ENCODE data around the gene EFCAB8.

EFCAB8 gene

DNA sequence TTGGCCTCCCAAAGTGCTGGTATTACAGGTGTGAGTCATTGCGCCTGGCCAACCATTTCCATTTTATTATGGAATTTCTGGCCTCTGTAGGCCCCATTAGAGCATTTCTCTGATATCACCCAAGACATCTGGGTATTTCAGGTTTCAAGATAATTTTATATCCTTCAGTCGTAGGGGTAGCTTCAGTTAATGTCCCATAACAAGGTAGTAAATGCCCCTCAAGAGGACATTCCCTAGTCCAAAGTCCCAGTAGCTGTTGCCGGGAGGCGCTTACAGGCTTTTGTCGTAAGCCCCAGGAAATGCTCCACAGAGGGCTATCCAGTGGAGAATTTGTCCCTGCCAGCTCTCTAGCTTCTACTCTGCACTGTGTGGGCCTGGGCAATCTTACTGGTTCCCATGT, 24.4 kb downstream of the EFCAB8 start:
- no peaks in the 10 kb centered on the region for H3K27me3 ChIP-seq (ENCODE audit: control insufficient read depth, insufficient read depth, low read length, poor library complexity, severe bottlenecking)
- no peak overlapping the region for H3K27ac ChIP-seq (ENCODE audit: insufficient read depth, low read depth, low read length, poor library complexity, severe bottlenecking)
- no peaks in the 10 kb centered on the region for H3K36me3 ChIP-seq (ENCODE audit: control insufficient read depth, insufficient read depth, low read length)
- H3K4me1 ChIP-seq (ENCODE audit: control insufficient read depth, insufficient read depth, low read length) = no peaks in the 10 kb centered on the region
- WGBS, 2 experiments = 87 to 91% methylated on average over 5 of the region's 5 CpGs
- no peak overlapping the region for H3K4me3 ChIP-seq (ENCODE audit: insufficient read depth, low read depth, low read length)
- no peaks in the 10 kb centered on the region for H3K9me3 ChIP-seq (ENCODE audit: control insufficient read depth, low read length)

GRCh38 chr20:32885185-32885584, 26.5 kb downstream of the EFCAB8 start:
- 92 to 93% methylated on average over 20 of the region's 20 CpGs for WGBS, 2 experiments
- Histone ChIP-seq H3K4me1 (ENCODE audit: control insufficient read depth, insufficient read depth, low read length) (no peaks in the 10 kb centered on the region), H3K27ac (ENCODE audit: insufficient read depth, low read depth, low read length, poor library complexity, severe bottlenecking) (no peak overlapping the region), H3K4me3 (ENCODE audit: insufficient read depth, low read depth, low read length) (no peak overlapping the region), H3K27me3 (ENCODE audit: control insufficient read depth, insufficient read depth, low read length, poor library complexity, severe bottlenecking) (no peaks in the 10 kb centered on the region), H3K9me3 (ENCODE audit: control insufficient read depth, low read length) (no peaks in the 10 kb centered on the region), H3K36me3 (ENCODE audit: control insufficient read depth, insufficient read depth, low read length) (no peaks in the 10 kb centered on the region)

- Histone ChIP-seq H3K9me3 (ENCODE audit: control insufficient read depth, low read length) (no peaks in the 10 kb centered on the region), H3K27me3 (ENCODE audit: control insufficient read depth, insufficient read depth, low read length, poor library complexity, severe bottlenecking) (no peaks in the 10 kb centered on the region), H3K4me3 (ENCODE audit: insufficient read depth, low read depth, low read length) (no peak overlapping the region), H3K27ac (ENCODE audit: insufficient read depth, low read depth, low read length, poor library complexity, severe bottlenecking) (no peak overlapping the region), H3K36me3 (ENCODE audit: control insufficient read depth, insufficient read depth, low read length) (no peaks in the 10 kb centered on the region), H3K4me1 (ENCODE audit: control insufficient read depth, insufficient read depth, low read length) (no peaks in the 10 kb centered on the region)
- WGBS, 2 experiments = 97% methylated on average over 4 of the region's 4 CpGs
Measured at GRCh38 chr20:32885952-32886351, 27.2 kb downstream of the EFCAB8 start.

DNA sequence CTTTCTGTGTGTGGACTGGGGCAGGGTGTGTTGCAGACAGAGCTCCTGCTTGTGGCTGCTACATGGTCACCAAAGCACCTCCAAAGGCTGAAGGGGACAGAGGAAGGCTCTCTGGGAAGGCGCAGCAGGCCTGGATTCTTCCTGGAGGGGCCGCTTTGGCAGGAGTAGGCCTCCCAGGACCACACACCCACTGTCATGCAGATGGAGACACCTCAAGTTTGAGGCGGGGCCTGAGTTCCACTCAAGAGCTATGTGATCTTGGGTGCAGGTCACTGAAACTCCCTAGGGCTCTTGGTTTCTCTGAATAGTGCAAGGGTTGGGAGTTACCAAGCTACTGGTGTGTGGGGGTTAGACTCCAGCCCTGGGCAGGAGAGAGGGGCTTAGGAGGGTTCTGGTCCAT, 27.9 kb downstream of the EFCAB8 start:
- 82 to 86% methylated on average over 3 of the region's 3 CpGs for WGBS, 2 experiments
- no peaks in the 10 kb centered on the region for H3K27me3 ChIP-seq (ENCODE audit: control insufficient read depth, insufficient read depth, low read length, poor library complexity, severe bottlenecking)
- no peaks in the 10 kb centered on the region for H3K9me3 ChIP-seq (ENCODE audit: control insufficient read depth, low read length)
- H3K27ac ChIP-seq (ENCODE audit: insufficient read depth, low read depth, low read length, poor library complexity, severe bottlenecking) = no peak overlapping the region
- no peak overlapping the region for H3K4me3 ChIP-seq (ENCODE audit: insufficient read depth, low read depth, low read length)
- no peaks in the 10 kb centered on the region for H3K4me1 ChIP-seq (ENCODE audit: control insufficient read depth, insufficient read depth, low read length)
- H3K36me3 ChIP-seq (ENCODE audit: control insufficient read depth, insufficient read depth, low read length) = no peaks in the 10 kb centered on the region

GRCh38 chr20:32887492-32887891, 28.8 kb downstream of the EFCAB8 start:
- Histone ChIP-seq H3K36me3 (ENCODE audit: control insufficient read depth, insufficient read depth, low read length) (no peaks in the 10 kb centered on the region), H3K4me3 (ENCODE audit: insufficient read depth, low read depth, low read length) (no peak overlapping the region), H3K27ac (ENCODE audit: insufficient read depth, low read depth, low read length, poor library complexity, severe bottlenecking) (no peak overlapping the region), H3K27me3 (ENCODE audit: control insufficient read depth, insufficient read depth, low read length, poor library complexity, severe bottlenecking) (no peaks in the 10 kb centered on the region), H3K4me1 (ENCODE audit: control insufficient read depth, insufficient read depth, low read length) (no peaks in the 10 kb centered on the region), H3K9me3 (ENCODE audit: control insufficient read depth, low read length) (no peaks in the 10 kb centered on the region)
- WGBS, 2 experiments = 92 to 93% methylated on average over 11 of the region's 11 CpGs

DNA sequence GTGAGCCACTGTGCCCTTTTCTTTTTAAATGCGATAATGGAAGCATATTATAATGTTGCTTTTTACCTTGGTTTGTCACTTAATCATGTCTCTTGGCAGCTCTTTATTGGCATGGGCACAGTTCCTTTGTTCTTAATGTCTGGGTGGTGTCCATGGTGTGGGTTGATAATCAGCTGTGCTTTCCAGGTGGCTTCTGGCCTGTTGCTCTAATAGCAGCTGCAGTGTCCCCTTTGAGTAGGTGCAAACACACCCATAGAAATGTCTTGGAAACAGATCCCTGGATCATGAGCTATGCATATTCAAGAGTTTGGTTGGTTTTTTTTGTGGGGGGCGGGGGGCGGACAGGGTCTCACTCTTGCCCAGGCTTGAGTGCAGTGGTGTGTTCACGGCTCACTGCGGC, 29.9 kb downstream of the EFCAB8 start:
- no peak overlapping the region for H3K4me3 ChIP-seq (ENCODE audit: insufficient read depth, low read depth, low read length)
- no peaks in the 10 kb centered on the region for H3K9me3 ChIP-seq (ENCODE audit: control insufficient read depth, low read length)
- H3K27ac ChIP-seq (ENCODE audit: insufficient read depth, low read depth, low read length, poor library complexity, severe bottlenecking) = no peak overlapping the region
- WGBS, 2 experiments = 93 to 94% methylated on average over 5 of the region's 5 CpGs
- peaks cover 2% of the 10 kb centered on the region for H3K4me1 ChIP-seq (ENCODE audit: control insufficient read depth, insufficient read depth, low read length)
- H3K27me3 ChIP-seq (ENCODE audit: control insufficient read depth, insufficient read depth, low read length, poor library complexity, severe bottlenecking) = no peaks in the 10 kb centered on the region
- no peaks in the 10 kb centered on the region for H3K36me3 ChIP-seq (ENCODE audit: control insufficient read depth, insufficient read depth, low read length)

DNA sequence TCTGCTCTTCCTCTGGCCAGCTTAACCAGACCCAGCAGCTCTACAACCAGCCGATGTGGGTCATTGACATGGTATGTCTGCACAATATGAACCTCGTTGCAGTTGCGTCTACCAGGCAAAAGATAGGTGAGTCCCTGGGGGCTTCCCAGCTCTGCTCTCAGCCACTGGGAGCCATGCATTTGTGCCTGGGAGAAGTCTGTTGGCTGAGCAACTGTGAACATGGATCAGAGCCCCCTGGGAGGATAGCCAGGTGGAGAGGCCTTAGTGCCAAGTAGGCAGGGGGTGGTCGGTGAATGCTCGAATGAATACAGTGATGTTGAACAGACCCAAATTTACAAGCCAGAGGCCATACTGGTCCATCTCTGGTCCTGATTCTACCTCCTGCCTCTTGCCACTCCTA, 30.6 kb downstream of the EFCAB8 start:
- Histone ChIP-seq H3K27ac (ENCODE audit: insufficient read depth, low read depth, low read length, poor library complexity, severe bottlenecking) (no peak overlapping the region), H3K36me3 (ENCODE audit: control insufficient read depth, insufficient read depth, low read length) (no peaks in the 10 kb centered on the region), H3K27me3 (ENCODE audit: control insufficient read depth, insufficient read depth, low read length, poor library complexity, severe bottlenecking) (no peaks in the 10 kb centered on the region), H3K9me3 (ENCODE audit: control insufficient read depth, low read length) (no peaks in the 10 kb centered on the region), H3K4me1 (ENCODE audit: control insufficient read depth, insufficient read depth, low read length) (peaks cover 5% of the 10 kb centered on the region), H3K4me3 (ENCODE audit: insufficient read depth, low read depth, low read length) (no peak overlapping the region)
- 92 to 94% methylated on average over 5 of the region's 5 CpGs for WGBS, 2 experiments

DNA sequence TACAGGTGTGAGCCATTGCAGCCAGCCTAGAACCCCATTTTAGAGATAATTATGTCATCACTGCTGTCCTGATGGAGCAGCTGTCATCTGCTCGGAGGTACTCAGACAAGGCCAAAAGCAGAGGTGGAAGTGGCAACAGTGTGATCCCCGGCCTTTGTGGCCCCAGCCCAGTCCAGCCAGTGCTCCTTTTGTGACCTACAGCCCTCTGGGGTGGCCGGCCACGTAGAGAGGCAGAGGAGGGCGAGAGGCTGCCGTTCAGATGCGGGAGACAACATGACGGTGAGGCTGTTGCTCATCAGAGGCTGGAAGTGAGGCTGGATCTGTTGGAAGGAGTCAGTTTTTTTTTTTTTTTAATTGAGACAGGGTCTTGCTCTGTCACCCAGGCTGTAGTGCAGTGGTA, 32.8 kb downstream of the EFCAB8 start:
- Histone ChIP-seq H3K9me3 (ENCODE audit: control insufficient read depth, low read length) (no peaks in the 10 kb centered on the region), H3K36me3 (ENCODE audit: control insufficient read depth, insufficient read depth, low read length) (no peaks in the 10 kb centered on the region), H3K27ac (ENCODE audit: insufficient read depth, low read depth, low read length, poor library complexity, severe bottlenecking) (no peak overlapping the region), H3K4me3 (ENCODE audit: insufficient read depth, low read depth, low read length) (no peak overlapping the region), H3K4me1 (ENCODE audit: control insufficient read depth, insufficient read depth, low read length) (peaks cover 5% of the 10 kb centered on the region), H3K27me3 (ENCODE audit: control insufficient read depth, insufficient read depth, low read length, poor library complexity, severe bottlenecking) (no peaks in the 10 kb centered on the region)
- WGBS, 2 experiments = 90 to 92% methylated on average over 8 of the region's 8 CpGs

DNA sequence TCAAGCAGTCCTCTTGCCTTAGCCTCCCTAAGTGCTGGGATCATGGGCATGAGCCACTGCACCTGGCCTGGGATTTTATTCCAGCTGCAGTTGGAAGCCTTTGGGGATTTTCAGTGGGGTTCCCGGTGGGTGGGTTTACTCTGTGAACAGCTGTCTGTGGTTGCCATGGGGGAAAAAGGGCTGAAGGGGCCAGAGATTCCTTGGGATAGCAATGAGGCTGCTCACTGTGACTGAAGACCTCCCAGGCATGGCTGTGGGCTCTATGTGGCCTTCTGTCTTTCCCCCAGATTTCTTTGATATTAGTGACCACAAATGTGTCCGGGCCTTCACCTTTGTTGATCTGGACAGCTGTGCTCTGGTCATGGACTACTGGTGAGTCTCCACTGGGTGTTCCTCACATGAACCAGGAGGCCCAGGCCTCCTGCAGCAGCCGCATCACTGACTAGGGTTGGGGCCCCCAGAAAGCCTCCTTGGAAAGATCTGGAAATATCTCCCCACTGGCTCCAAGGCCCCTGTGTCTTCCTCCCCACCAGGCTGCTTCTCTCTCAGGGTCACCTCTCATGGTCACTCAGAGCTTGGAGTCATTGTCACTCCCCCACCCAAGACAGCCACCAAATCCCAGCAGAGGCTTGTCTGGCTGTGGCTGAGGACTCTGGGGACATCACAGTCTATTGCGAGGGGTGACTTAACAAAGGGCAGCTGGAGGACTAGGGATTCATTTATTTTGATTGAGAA, 33.4 kb downstream of the EFCAB8 start:
- no peak overlapping the region for H3K27ac ChIP-seq (ENCODE audit: insufficient read depth, low read depth, low read length, poor library complexity, severe bottlenecking)
- WGBS, 2 experiments = 92 to 96% methylated on average over 4 of the region's 4 CpGs
- peaks cover 5% of the 10 kb centered on the region for H3K4me1 ChIP-seq (ENCODE audit: control insufficient read depth, insufficient read depth, low read length)
- H3K36me3 ChIP-seq (ENCODE audit: control insufficient read depth, insufficient read depth, low read length) = no peaks in the 10 kb centered on the region
- H3K9me3 ChIP-seq (ENCODE audit: control insufficient read depth, low read length) = no peaks in the 10 kb centered on the region
- H3K27me3 ChIP-seq (ENCODE audit: control insufficient read depth, insufficient read depth, low read length, poor library complexity, severe bottlenecking) = no peaks in the 10 kb centered on the region
- H3K4me3 ChIP-seq (ENCODE audit: insufficient read depth, low read depth, low read length) = no peak overlapping the region

- H3K36me3 ChIP-seq (ENCODE audit: control insufficient read depth, insufficient read depth, low read length) = no peaks in the 10 kb centered on the region
- H3K27ac ChIP-seq (ENCODE audit: insufficient read depth, low read depth, low read length, poor library complexity, severe bottlenecking) = no peak overlapping the region
- no peaks in the 10 kb centered on the region for H3K9me3 ChIP-seq (ENCODE audit: control insufficient read depth, low read length)
- peaks cover 5% of the 10 kb centered on the region for H3K4me1 ChIP-seq (ENCODE audit: control insufficient read depth, insufficient read depth, low read length)
- no peaks in the 10 kb centered on the region for H3K27me3 ChIP-seq (ENCODE audit: control insufficient read depth, insufficient read depth, low read length, poor library complexity, severe bottlenecking)
- WGBS, 2 experiments = 91 to 92% methylated on average over 16 of the region's 16 CpGs
- no peak overlapping the region for H3K4me3 ChIP-seq (ENCODE audit: insufficient read depth, low read depth, low read length)
Measured at GRCh38 chr20:32893263-32894025, 34.7 kb downstream of the EFCAB8 start.

Measured in ectodermal cell (in vitro differentiated cells).